Right lobe of liver (tissue), 4 donors: ENCODE results near the gene TOMM20.
"Not testable (repeated sequence)": the region's sequence is repeated elsewhere in the genome, so short reads cannot be mapped to it uniquely, and the experiment has no call there.

ENCODE experiments used
- POLR2A ChIP-seq: fragments of 450-650 bp; IDR thresholded peaks from one replicate; pipeline ENCODE4 v1.6.1; 2017; ENCODE audit warnings: antibody characterized with exemption, mild to moderate bottlenecking
- TF ChIP-seq, protein P1 (sequence below), 4 donors: fragments of 200-600 bp in 3 of 4; fragments of 450-650 bp in 1 of 4; IDR thresholded peaks; one replicate each; pipeline versions ENCODE4 v1.5.1 to v1.8.0; 2016 to 2022; ENCODE audit warnings: antibody characterized with exemption in 4 of 4, mild to moderate bottlenecking in 2 of 4
- donor health status: DM: no; HTN: no; CAD: no.
- donor health status: DM: no; HTN: no; CAD: no.
- donor health status: DM: no; HTN: yes; CAD: no.

- TF ChIP-seq, protein P1, sequence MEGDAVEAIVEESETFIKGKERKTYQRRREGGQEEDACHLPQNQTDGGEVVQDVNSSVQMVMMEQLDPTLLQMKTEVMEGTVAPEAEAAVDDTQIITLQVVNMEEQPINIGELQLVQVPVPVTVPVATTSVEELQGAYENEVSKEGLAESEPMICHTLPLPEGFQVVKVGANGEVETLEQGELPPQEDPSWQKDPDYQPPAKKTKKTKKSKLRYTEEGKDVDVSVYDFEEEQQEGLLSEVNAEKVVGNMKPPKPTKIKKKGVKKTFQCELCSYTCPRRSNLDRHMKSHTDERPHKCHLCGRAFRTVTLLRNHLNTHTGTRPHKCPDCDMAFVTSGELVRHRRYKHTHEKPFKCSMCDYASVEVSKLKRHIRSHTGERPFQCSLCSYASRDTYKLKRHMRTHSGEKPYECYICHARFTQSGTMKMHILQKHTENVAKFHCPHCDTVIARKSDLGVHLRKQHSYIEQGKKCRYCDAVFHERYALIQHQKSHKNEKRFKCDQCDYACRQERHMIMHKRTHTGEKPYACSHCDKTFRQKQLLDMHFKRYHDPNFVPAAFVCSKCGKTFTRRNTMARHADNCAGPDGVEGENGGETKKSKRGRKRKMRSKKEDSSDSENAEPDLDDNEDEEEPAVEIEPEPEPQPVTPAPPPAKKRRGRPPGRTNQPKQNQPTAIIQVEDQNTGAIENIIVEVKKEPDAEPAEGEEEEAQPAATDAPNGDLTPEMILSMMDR (IDR thresholded peaks at IDR 0.05): not testable (repeated sequence)
- TF ChIP-seq POLR2A: not testable (repeated sequence)
Measured at GRCh38 chr1:235080788-235081187, 47.8 kb downstream of the TOMM20 start.
